ENCODE data around the gene NUP210. TPM values are rescaled to one million over a fixed set of nuclear protein-coding genes. Genes with fewer than 3 reads are reported as not detected.

The NUP210 gene
- total and polyA plus RNA-seq, 2 of the 13 experiments (the other 11 are each of a cell fraction or from before 2014, with no cell fraction given): 31.6 to 35.2 TPM

DNA sequence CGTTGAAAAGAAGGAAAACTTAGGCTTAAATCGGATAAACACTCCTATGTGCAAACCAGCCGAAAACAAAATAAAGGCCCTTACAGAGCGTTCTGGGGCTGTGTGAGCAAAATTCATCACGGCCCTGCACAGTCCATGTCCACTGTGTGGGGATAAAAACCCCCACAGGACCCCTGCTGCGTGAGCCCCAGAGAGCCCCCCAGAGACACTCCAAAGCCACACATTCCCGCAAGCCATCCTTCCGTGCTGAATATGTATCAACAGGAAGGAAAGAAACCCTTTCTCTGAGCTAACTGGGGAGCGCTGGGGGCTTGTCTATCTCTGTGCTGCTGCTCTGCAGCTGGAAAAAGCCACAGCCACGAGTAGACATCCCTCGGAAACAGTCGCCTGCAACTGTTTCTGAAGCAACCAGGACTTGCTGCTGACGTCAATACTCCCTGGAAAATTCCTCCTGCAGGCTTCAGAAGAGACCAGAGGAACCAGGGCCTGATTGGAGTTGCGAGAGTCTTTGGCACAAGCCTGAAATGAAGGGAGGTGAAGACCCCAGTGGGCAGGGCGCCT lies 72.7 kb downstream of the NUP210 start:
- ATAC-seq (no peak), DNase-seq (ENCODE audit: low spot score) (no peak), FAIRE-seq (no peak)
- no peaks in the 10 kb centered on the region for H3K9me3 ChIP-seq (ENCODE audit: low read length)
- H2AFZ ChIP-seq (ENCODE audit: low read length): no peak overlapping the region
- in situ Hi-C loops (cut with HindIII; ENCODE audit: extremely low pct_ligation_motif_present, low pct_unique_long_range_greater_than_20kb) (no loop called here), intact Hi-C loops (cut with micrococcal nuclease; ENCODE audit: unreplicated experiment) (no loop called here)
- H3K4me1 ChIP-seq (ENCODE audit: insufficient read depth, low read length): no peaks in the 10 kb centered on the region
- TF ChIP-seq AHR (CRISPR knock-in tag; IDR thresholded peaks at IDR 0.05): no peak
- TF ChIP-seq, protein P1, sequence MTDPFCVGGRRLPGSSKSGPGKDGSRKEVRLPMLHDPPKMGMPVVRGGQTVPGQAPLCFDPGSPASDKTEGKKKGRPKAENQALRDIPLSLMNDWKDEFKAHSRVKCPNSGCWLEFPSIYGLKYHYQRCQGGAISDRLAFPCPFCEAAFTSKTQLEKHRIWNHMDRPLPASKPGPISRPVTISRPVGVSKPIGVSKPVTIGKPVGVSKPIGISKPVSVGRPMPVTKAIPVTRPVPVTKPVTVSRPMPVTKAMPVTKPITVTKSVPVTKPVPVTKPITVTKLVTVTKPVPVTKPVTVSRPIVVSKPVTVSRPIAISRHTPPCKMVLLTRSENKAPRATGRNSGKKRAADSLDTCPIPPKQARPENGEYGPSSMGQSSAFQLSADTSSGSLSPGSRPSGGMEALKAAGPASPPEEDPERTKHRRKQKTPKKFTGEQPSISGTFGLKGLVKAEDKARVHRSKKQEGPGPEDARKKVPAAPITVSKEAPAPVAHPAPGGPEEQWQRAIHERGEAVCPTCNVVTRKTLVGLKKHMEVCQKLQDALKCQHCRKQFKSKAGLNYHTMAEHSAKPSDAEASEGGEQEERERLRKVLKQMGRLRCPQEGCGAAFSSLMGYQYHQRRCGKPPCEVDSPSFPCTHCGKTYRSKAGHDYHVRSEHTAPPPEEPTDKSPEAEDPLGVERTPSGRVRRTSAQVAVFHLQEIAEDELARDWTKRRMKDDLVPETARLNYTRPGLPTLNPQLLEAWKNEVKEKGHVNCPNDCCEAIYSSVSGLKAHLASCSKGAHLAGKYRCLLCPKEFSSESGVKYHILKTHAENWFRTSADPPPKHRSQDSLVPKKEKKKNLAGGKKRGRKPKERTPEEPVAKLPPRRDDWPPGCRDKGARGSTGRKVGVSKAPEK (CRISPR knock-in tag; IDR thresholded peaks at IDR 0.05; ENCODE audit: borderline replicate concordance): no peak
- no peaks in the 10 kb centered on the region for H3K79me2 ChIP-seq (ENCODE audit: insufficient read depth, low read length)
- CTCF ChIA-PET (ENCODE audit: low intra/inter-chr PET ratio, low total read pairs): no interaction called here
- H3K36me3 ChIP-seq (replicated peaks in 1 of 2; ENCODE audit: control insufficient read depth in 1 of 2, insufficient read depth in 2 of 2, low read length in 2 of 2): peaks cover 36 to 82% of the 10 kb centered on the region in 2 experiments
- no peaks in the 10 kb centered on the region for H3K27me3 ChIP-seq (ENCODE audit: control insufficient read depth in 1 of 2, insufficient read depth in 2 of 2, low read length in 2 of 2)
- H3K4me3 ChIP-seq (replicated peaks in 1 of 3; ENCODE audit: insufficient read depth in 1 of 3, low read depth in 2 of 3, low read length in 3 of 3): no peak overlapping the region
- no peaks in the 10 kb centered on the region for H4K20me1 ChIP-seq (ENCODE audit: insufficient read depth, low read length)
- H3K27ac ChIP-seq (ENCODE audit: extremely low read length, insufficient read depth, low read length): no peak overlapping the region
- 95% methylated on average over 14 of the region's 15 CpGs for WGBS (ENCODE audit: low lambda C conversion rate)
- no peak overlapping the region for H3K9ac ChIP-seq (ENCODE audit: insufficient read depth, low read depth, low read length)
- POLR2A ChIA-PET: no interaction called here
- no TSS peak for BruUV-seq (replicated peaks)
- no peak overlapping the region for H3K4me2 ChIP-seq (ENCODE audit: low read depth, low read length)

DNA sequence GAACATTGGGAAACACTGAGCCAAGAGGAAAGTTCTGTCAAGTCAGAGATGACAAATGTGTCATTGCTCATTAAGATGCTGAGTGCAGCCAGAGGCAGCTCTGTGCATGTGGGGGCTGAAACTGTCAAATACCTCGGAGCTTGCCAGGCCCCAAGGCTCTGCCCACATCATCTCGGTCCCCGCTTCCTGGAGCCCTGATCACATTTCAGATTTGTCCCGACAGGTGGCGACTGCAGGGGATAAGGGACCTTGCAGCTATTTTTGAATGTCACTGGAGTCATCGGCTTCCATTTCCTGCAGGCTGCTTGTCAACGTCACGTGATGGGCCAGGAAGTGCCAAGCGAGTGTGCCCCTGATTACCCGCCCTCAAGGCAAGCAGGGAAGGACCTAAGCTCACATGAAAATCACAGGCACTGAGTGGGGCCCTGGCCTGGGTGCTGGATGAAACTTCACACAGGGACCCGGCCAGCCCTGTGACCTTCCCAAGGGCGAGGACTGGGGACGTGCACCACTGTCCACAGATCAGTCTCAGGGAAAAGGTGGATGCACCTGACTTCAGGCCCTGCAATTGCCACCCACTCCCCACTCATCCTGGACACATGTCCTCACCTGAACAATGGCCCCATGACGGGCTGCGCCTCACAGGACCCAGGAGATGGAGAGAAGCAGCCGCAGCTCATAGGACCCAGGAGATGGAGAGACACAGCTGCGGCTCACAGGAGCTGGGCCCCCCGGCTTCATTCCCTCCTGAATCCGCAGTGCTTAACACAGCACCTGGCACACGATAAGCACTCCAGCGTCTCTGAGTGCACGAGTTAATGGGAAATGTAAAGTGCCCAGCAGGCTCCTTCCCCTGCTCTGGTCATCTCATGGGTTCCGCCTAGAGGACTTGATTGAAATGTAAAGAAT lies 73.4 kb downstream of the NUP210 start:
- Histone ChIP-seq H2AFZ (ENCODE audit: low read length) (no peak overlapping the region), H3K36me3 (replicated peaks in 1 of 2; ENCODE audit: control insufficient read depth in 1 of 2, insufficient read depth in 2 of 2, low read length in 2 of 2) (peaks cover 31 to 82% of the 10 kb centered on the region in 2 experiments), H3K27me3 (ENCODE audit: control insufficient read depth in 1 of 2, insufficient read depth in 2 of 2, low read length in 2 of 2) (no peaks in the 10 kb centered on the region), H3K27ac (ENCODE audit: extremely low read length, insufficient read depth, low read length) (no peak overlapping the region), H3K79me2 (ENCODE audit: insufficient read depth, low read length) (no peaks in the 10 kb centered on the region), H3K4me2 (ENCODE audit: low read depth, low read length) (no peak overlapping the region), H3K9me3 (ENCODE audit: low read length) (no peaks in the 10 kb centered on the region), H4K20me1 (ENCODE audit: insufficient read depth, low read length) (no peaks in the 10 kb centered on the region), H3K9ac (ENCODE audit: insufficient read depth, low read depth, low read length) (no peak overlapping the region), H3K4me1 (ENCODE audit: insufficient read depth, low read length) (no peaks in the 10 kb centered on the region), H3K4me3 (replicated peaks in 1 of 3; ENCODE audit: insufficient read depth in 1 of 3, low read depth in 2 of 3, low read length in 3 of 3) (no peak overlapping the region)
- 96% methylated on average over 19 of the region's 23 CpGs for WGBS (ENCODE audit: low lambda C conversion rate)
- intact Hi-C loops (cut with micrococcal nuclease; ENCODE audit: unreplicated experiment): no loop called here
- FAIRE-seq: no peak
- in situ Hi-C loops (cut with HindIII; ENCODE audit: extremely low pct_ligation_motif_present, low pct_unique_long_range_greater_than_20kb): no loop called here
- DNase-seq (ENCODE audit: low spot score): no peak
- peak; percentile 25; the same call in 2 of the 3 replicates for ATAC-seq
- no peak for TF ChIP-seq AHR (CRISPR knock-in tag; IDR thresholded peaks at IDR 0.05)
- TF ChIP-seq, protein P2, sequence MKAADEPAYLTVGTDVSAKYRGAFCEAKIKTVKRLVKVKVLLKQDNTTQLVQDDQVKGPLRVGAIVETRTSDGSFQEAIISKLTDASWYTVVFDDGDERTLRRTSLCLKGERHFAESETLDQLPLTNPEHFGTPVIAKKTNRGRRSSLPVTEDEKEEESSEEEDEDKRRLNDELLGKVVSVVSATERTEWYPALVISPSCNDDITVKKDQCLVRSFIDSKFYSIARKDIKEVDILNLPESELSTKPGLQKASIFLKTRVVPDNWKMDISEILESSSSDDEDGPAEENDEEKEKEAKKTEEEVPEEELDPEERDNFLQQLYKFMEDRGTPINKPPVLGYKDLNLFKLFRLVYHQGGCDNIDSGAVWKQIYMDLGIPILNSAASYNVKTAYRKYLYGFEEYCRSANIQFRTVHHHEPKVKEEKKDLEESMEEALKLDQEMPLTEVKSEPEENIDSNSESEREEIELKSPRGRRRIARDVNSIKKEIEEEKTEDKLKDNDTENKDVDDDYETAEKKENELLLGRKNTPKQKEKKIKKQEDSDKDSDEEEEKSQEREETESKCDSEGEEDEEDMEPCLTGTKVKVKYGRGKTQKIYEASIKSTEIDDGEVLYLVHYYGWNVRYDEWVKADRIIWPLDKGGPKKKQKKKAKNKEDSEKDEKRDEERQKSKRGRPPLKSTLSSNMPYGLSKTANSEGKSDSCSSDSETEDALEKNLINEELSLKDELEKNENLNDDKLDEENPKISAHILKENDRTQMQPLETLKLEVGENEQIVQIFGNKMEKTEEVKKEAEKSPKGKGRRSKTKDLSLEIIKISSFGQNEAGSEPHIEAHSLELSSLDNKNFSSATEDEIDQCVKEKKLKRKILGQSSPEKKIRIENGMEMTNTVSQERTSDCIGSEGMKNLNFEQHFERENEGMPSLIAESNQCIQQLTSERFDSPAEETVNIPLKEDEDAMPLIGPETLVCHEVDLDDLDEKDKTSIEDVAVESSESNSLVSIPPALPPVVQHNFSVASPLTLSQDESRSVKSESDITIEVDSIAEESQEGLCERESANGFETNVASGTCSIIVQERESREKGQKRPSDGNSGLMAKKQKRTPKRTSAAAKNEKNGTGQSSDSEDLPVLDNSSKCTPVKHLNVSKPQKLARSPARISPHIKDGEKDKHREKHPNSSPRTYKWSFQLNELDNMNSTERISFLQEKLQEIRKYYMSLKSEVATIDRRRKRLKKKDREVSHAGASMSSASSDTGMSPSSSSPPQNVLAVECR (CRISPR knock-in tag; IDR thresholded peaks at IDR 0.05; ENCODE audit: borderline replicate concordance): no peak
- no peak for TF ChIP-seq JDP2 (CRISPR knock-in tag; IDR thresholded peaks at IDR 0.05; ENCODE audit: borderline replicate concordance)
- peak; percentile 24 for TF ChIP-seq AGO2 (optimal IDR thresholded peaks at IDR 0.05; ENCODE audit: low read depth, low read length)
- ChIA-PET POLR2A (no interaction called here), CTCF (ENCODE audit: low intra/inter-chr PET ratio, low total read pairs) (interaction anchor here (1.2 kb wide), 1 partner anchor 115 kb away, joined by 4 read pairs; no protein-coding TSS in a partner anchor)
- BruUV-seq (replicated peaks): no TSS peak

Data from HepG2 (cell line).